Activated naive CD8-positive, alpha-beta T cell (primary cell): ENCODE results near the gene HOTAIR.

Source experiments
- H3K27ac Mint-ChIP-seq: one replicate; pipeline ENCODE4 v1.8.0; 2021; ENCODE audit warnings: mixed read lengths
- H3K27me3 Mint-ChIP-seq: one replicate; pipeline ENCODE4 v1.8.0; 2021; ENCODE audit warnings: mixed read lengths
- H3K36me3 Mint-ChIP-seq: one replicate; pipeline ENCODE4 v1.8.0; 2021; ENCODE audit warnings: mixed read lengths
- H3K4me1 Mint-ChIP-seq: one replicate; pipeline ENCODE4 v1.8.0; 2021; ENCODE audit warnings: low read depth, mixed read lengths
- H3K4me3 Mint-ChIP-seq: one replicate; pipeline ENCODE4 v1.8.0; 2021; ENCODE audit warnings: mild to moderate bottlenecking, mixed read lengths
- H3K9me3 Mint-ChIP-seq: one replicate; pipeline ENCODE4 v1.8.0; 2021; ENCODE audit warnings: low read depth, mixed read lengths

Gene HOTAIR

GRCh38 chr12:53977596-53978445 lies 3.1 kb upstream of the HOTAIR start:
- Mint-ChIP-seq H3K27ac (no peak overlapping the region), H3K9me3 (no peaks in the 10 kb centered on the region), H3K36me3 (peaks cover 2% of the 10 kb centered on the region), H3K4me3 (no peak overlapping the region), H3K27me3 (peaks cover 62% of the 10 kb centered on the region), H3K4me1 (peaks cover 26% of the 10 kb centered on the region)

- Mint-ChIP-seq H3K9me3 (no peaks in the 10 kb centered on the region), H3K36me3 (peaks cover 3% of the 10 kb centered on the region), H3K27me3 (peaks cover 63% of the 10 kb centered on the region), H3K4me1 (peaks cover 26% of the 10 kb centered on the region), H3K27ac (no peak overlapping the region), H3K4me3 (no peak overlapping the region)
Observed at GRCh38 chr12:53976823-53977595, 2.3 kb upstream of the HOTAIR start.

GRCh38 chr12:53976172-53976822 lies 1.5 kb upstream of the HOTAIR start:
- Mint-ChIP-seq H3K4me3 (no peak overlapping the region), H3K27me3 (peaks cover 67% of the 10 kb centered on the region)

GRCh38 chr12:53975479-53976152 lies 862 bp upstream of the HOTAIR start:
- H3K27ac Mint-ChIP-seq, result no peak overlapping the region
- H3K9me3 Mint-ChIP-seq, result no peaks in the 10 kb centered on the region
- peaks cover 65% of the 10 kb centered on the region for H3K27me3 Mint-ChIP-seq
- peaks cover 23% of the 10 kb centered on the region for H3K4me1 Mint-ChIP-seq
- H3K36me3 Mint-ChIP-seq, result peaks cover 3% of the 10 kb centered on the region
- H3K4me3 Mint-ChIP-seq, result peak overlapping the region; percentile 79

More at GRCh38 chr12:53976172-53976822, 1.5 kb upstream of the HOTAIR start:
- peaks cover 26% of the 10 kb centered on the region for H3K4me1 Mint-ChIP-seq
- H3K9me3 Mint-ChIP-seq, result no peaks in the 10 kb centered on the region
- peaks cover 3% of the 10 kb centered on the region for H3K36me3 Mint-ChIP-seq
- H3K27ac Mint-ChIP-seq, result no peak overlapping the region

GRCh38 chr12:53975064-53975471 lies 314 bp upstream of the HOTAIR start:
- Mint-ChIP-seq H3K27me3 (peaks cover 64% of the 10 kb centered on the region), H3K9me3 (no peaks in the 10 kb centered on the region), H3K4me1 (peaks cover 17% of the 10 kb centered on the region), H3K4me3 (peak overlapping the region; percentile 79), H3K27ac (no peak overlapping the region), H3K36me3 (peaks cover 3% of the 10 kb centered on the region)

- peak overlapping the region; percentile 79 for H3K4me3 Mint-ChIP-seq
- peaks cover 17% of the 10 kb centered on the region for H3K4me1 Mint-ChIP-seq
- peaks cover 59% of the 10 kb centered on the region for H3K27me3 Mint-ChIP-seq
- H3K27ac Mint-ChIP-seq, result no peak overlapping the region
- no peaks in the 10 kb centered on the region for H3K9me3 Mint-ChIP-seq
- peaks cover 3% of the 10 kb centered on the region for H3K36me3 Mint-ChIP-seq
Observed at GRCh38 chr12:53973236-53974042, 1.3 kb downstream of the HOTAIR start.

- Mint-ChIP-seq H3K4me1 (peaks cover 17% of the 10 kb centered on the region), H3K36me3 (peaks cover 3% of the 10 kb centered on the region), H3K4me3 (peak within 1 kb of the TSS; percentile 79), H3K27ac (no peak within 1 kb of the TSS), H3K9me3 (no peaks in the 10 kb centered on the region), H3K27me3 (peaks cover 63% of the 10 kb centered on the region)
Observed at GRCh38 chr12:53972722-53973235, 2.0 kb downstream of the HOTAIR start, which contains the start of gene HOXC11. Gene HOXC11 (plus strand): TSS chr12:53973126. CDS start chr12:53973242, 116 bp downstream.

GRCh38 chr12:53972152-53972702 lies 2.5 kb downstream of the HOTAIR start:
- Mint-ChIP-seq H3K4me3 (no peak overlapping the region), H3K36me3 (peaks cover 3% of the 10 kb centered on the region), H3K4me1 (peaks cover 19% of the 10 kb centered on the region), H3K9me3 (no peaks in the 10 kb centered on the region), H3K27me3 (peaks cover 64% of the 10 kb centered on the region), H3K27ac (no peak overlapping the region)

- no peak overlapping the region for H3K27ac Mint-ChIP-seq
Observed at GRCh38 chr12:53971686-53972085, 3.1 kb downstream of the HOTAIR start.

GRCh38 chr12:53971129-53971528 lies 3.6 kb downstream of the HOTAIR start:
- Mint-ChIP-seq H3K36me3 (peaks cover 3% of the 10 kb centered on the region), H3K4me1 (peaks cover 28% of the 10 kb centered on the region), H3K27ac (no peak overlapping the region), H3K9me3 (no peaks in the 10 kb centered on the region), H3K4me3 (no peak overlapping the region), H3K27me3 (peaks cover 66% of the 10 kb centered on the region)

More at GRCh38 chr12:53971686-53972085, 3.1 kb downstream of the HOTAIR start:
- peaks cover 62% of the 10 kb centered on the region for H3K27me3 Mint-ChIP-seq
- H3K4me1 Mint-ChIP-seq, result peaks cover 22% of the 10 kb centered on the region
- no peak overlapping the region for H3K4me3 Mint-ChIP-seq
- H3K9me3 Mint-ChIP-seq, result no peaks in the 10 kb centered on the region
- H3K36me3 Mint-ChIP-seq, result peaks cover 3% of the 10 kb centered on the region

GRCh38 chr12:53970451-53970850 lies 4.3 kb downstream of the HOTAIR start:
- peaks cover 64% of the 10 kb centered on the region for H3K27me3 Mint-ChIP-seq
- H3K4me1 Mint-ChIP-seq, result peaks cover 29% of the 10 kb centered on the region
- peaks cover 3% of the 10 kb centered on the region for H3K36me3 Mint-ChIP-seq
- no peak overlapping the region for H3K27ac Mint-ChIP-seq
- H3K4me3 Mint-ChIP-seq, result no peak overlapping the region
- no peaks in the 10 kb centered on the region for H3K9me3 Mint-ChIP-seq

GRCh38 chr12:53969588-53970259 lies 5.0 kb downstream of the HOTAIR start:
- Mint-ChIP-seq H3K4me1 (peaks cover 29% of the 10 kb centered on the region), H3K36me3 (peaks cover 3% of the 10 kb centered on the region), H3K4me3 (no peak overlapping the region), H3K9me3 (no peaks in the 10 kb centered on the region), H3K27ac (no peak overlapping the region), H3K27me3 (peaks cover 65% of the 10 kb centered on the region)
